AG04450 (cell line): ENCODE data around the gene TEKT3. TPM values are rescaled to one million over a fixed set of nuclear protein-coding genes. Genes with fewer than 3 reads are reported as not detected.
A peak's percentile ranks its signal among the peaks of the same experiment; 100 is the strongest.

Experiments used
- CTCF ChIA-PET: fragments of 300-600, 350-600 bp; formaldehyde crosslinking; extraction: SDS; loops from one replicate; lab custom pipeline; 2022; ENCODE audit warnings: antibody characterized with exemption, inconsistent platforms; lab: Charles Lee
- POLR2A ChIA-PET: fragments of 350-600 bp; formaldehyde crosslinking; extraction: SDS; loops from one replicate; lab custom pipeline; 2021; ENCODE audit warnings: antibody characterized with exemption, inconsistent platforms; lab: Yijun Ruan, JAX
- DNase-seq: peaks from one replicate; pipeline ENCODE4 v3.0.0-alpha.2; 2011; ENCODE audit warnings: low read depth, low spot score
- H3K27ac ChIP-seq: one replicate; pipeline ENCODE4 v1.5.1; 2012; ENCODE audit warnings: low read depth, low read length, control low read depth
- H3K27me3 ChIP-seq: one replicate; pipeline ENCODE4 v1.6.0; 2012; ENCODE audit warnings: low read length; ENCODE audit not compliant: control insufficient read depth, insufficient read depth
- H3K4me3 ChIP-seq: 2 replicates; pipeline ENCODE4 v1.5.1; 2011; ENCODE audit warnings: mild to moderate bottlenecking, low read depth, low read length, control low read depth
- H3K9me3 ChIP-seq: 2 replicates; pipeline ENCODE4 v1.5.1; 2012; ENCODE audit warnings: low read length; ENCODE audit not compliant: control insufficient read depth, insufficient read depth
- polyA plus RNA-seq: library from polyadenylated mRNA; depleted of rRNA; stranded (reverse); fragments of >200 nt; gene quantifications from 2 replicates; pipeline ENCODE4 v1.2.3, GENCODE V29; 2011
- TF ChIP-seq, protein P1 (sequence below): IDR thresholded peaks from 2 replicates; pipeline ENCODE4 v1.5.1; 2011; ENCODE audit warnings: low read depth, low read length, control low read depth, inconsistent platforms

TEKT3 gene
- polyA plus RNA-seq, 1 experiment, result 0.69 TPM

DNA sequence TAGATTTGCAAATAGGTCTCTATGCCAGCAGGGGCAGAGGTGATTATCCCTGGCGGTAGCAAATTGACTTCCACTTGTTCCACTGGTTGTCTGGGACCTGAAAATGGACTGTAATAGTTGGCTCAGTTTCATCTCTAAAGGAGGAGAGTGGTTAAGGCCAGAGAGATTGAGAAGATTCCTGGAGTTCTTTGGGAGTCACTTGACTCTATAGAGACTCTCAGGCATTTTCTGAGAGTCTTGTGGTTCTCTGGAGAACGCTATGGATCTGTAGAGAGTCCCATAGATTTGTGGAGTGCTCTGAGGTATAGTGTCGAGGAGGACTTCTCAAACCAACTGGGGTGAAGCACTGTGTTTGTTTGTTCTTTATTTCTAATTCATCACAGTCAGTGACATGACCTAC lies 67.4 kb downstream of the TEKT3 start:
- Histone ChIP-seq H3K27ac (no peak overlapping the region), H3K4me3 (no peak overlapping the region), H3K27me3 (no peaks in the 10 kb centered on the region), H3K9me3 (no peaks in the 10 kb centered on the region; the same call in 1 of the 2 replicates)
- TF ChIP-seq, protein P1, sequence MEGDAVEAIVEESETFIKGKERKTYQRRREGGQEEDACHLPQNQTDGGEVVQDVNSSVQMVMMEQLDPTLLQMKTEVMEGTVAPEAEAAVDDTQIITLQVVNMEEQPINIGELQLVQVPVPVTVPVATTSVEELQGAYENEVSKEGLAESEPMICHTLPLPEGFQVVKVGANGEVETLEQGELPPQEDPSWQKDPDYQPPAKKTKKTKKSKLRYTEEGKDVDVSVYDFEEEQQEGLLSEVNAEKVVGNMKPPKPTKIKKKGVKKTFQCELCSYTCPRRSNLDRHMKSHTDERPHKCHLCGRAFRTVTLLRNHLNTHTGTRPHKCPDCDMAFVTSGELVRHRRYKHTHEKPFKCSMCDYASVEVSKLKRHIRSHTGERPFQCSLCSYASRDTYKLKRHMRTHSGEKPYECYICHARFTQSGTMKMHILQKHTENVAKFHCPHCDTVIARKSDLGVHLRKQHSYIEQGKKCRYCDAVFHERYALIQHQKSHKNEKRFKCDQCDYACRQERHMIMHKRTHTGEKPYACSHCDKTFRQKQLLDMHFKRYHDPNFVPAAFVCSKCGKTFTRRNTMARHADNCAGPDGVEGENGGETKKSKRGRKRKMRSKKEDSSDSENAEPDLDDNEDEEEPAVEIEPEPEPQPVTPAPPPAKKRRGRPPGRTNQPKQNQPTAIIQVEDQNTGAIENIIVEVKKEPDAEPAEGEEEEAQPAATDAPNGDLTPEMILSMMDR, result no peak
- DNase-seq, result no peak
- ChIA-PET CTCF (no interaction called here), POLR2A (interaction anchor here (0.6 to 2.6 kb wide), 2 partner anchors 159 to 204 kb away, joined by 3 to 8 read pairs; no protein-coding TSS in a partner anchor)

DNA sequence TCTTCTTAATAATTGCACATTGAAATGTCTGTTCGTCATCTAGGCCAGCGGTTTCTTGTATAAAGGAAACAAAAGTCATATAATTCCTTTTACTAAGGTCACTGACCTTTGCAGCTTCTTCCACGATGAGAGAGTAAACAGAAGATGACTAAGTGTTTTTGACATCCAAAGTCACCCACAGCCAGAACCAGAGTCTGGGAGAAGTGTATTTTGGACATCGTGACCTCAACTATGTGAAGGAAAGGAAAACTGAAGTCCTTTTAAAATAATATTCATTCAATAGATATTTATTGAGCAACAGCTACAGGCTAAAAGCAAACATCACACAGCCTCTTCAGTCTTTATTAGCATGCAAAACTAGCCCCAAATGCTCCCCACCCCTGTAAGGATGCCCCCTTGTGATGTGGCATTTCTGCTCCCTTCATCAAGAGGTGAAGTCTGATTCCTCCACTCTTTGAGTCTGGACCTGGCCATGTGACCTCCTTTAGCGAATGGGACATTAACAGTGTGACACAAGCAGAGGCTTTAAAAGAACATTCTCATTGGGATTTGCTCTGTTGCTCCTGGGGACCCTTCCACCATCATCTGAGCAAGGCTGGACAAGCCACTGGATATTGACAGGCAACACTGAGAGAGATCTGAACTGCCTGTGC lies 68.1 kb downstream of the TEKT3 start:
- peak; percentile 90 for DNase-seq
- Histone ChIP-seq H3K4me3 (no peak overlapping the region), H3K27ac (peak overlapping the region; percentile 80), H3K27me3 (no peaks in the 10 kb centered on the region), H3K9me3 (no peaks in the 10 kb centered on the region; the same call in 1 of the 2 replicates)
- TF ChIP-seq, protein P1, result no peak
- ChIA-PET POLR2A (interaction anchor here (0.6 to 2.6 kb wide), 6 partner anchors 10 to 205 kb away, joined by 3 to 13 read pairs (median 5); no protein-coding TSS in a partner anchor), CTCF (interaction anchor here (1.4 to 2.1 kb wide), 2 partner anchors 17 to 230 kb away, joined by 7 to 9 read pairs; no protein-coding TSS in a partner anchor)

DNA sequence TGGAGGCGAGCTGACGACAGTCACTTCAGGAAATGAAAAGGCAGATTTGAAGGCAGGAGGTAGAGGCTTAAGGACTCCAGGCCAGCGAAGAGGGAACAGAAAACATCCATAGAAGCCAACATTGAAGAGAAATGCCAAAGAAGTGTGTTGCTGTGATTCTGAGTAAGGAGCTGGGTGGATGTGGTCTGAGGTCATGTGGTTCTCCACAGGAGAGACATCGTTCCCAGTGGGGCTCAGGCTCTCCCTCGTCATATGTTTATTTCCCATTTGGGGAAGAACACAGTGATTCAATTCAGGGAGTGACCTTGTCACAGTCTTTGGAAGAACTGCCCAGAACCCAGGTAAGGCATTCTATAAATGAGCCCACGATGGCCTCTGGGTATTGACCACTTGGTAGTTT lies 69.7 kb downstream of the TEKT3 start:
- POLR2A ChIA-PET, result interaction anchor here (2.3 to 2.6 kb wide), 2 partner anchors 9 to 161 kb away, joined by 8 to 13 read pairs; no protein-coding TSS in a partner anchor
- no peak for DNase-seq
- TF ChIP-seq, protein P1, result no peak
- CTCF ChIA-PET, result interaction anchor here (0.7 to 2.1 kb wide), 3 partner anchors 15 to 232 kb away, joined by 3 to 9 read pairs (median 7); no protein-coding TSS in a partner anchor
- Histone ChIP-seq H3K4me3 (no peak overlapping the region), H3K9me3 (no peaks in the 10 kb centered on the region; the same call in 1 of the 2 replicates), H3K27me3 (peaks cover 3% of the 10 kb centered on the region), H3K27ac (no peak overlapping the region)

DNA sequence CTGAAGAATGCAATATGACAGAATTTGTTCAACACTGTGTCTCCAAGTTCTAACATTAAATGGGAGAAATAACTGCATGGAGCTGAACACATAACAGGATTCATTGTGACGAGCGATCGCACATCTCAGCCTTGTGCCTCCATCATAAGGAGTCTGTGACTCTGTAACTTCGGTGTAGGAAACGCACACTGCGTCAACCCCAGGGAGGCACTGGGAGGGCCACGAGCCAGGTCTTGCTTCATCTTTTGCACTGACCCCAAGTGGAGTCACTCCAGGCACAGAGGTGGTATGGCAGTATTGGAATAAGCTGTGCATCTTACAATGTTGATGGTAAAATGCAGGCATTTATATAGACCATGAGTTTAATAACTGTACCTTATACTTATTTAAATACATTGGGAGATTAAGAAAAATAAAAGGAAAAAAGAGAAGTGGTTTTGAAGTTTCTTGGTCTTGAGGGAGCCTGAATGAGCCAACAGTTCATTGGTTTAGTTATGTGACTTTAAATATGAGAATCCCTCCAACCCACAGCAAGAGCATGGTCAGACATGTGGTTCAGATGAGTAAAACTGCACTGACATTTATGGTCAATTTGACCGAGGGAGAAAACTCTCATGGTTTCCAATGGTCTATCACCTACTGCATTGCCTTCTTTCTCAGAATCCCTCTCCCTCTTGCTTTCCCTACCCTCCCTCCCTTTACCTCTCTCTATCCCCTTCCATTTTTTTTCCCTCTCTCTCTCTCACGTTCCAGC lies 70.6 kb downstream of the TEKT3 start:
- H3K27me3 ChIP-seq, result peaks cover 5% of the 10 kb centered on the region
- TF ChIP-seq, protein P1, result no peak
- no peak overlapping the region for H3K4me3 ChIP-seq
- CTCF ChIA-PET, result interaction anchor here (0.7 kb wide), 1 partner anchor 48 kb away, joined by 3 read pairs; no protein-coding TSS in a partner anchor
- no peak overlapping the region for H3K27ac ChIP-seq
- POLR2A ChIA-PET, result no interaction called here
- H3K9me3 ChIP-seq, result no peaks in the 10 kb centered on the region; the same call in 1 of the 2 replicates
- no peak for DNase-seq
